Mesenchymal stem cell (in vitro differentiated cells and primary cell): ENCODE measurements around the gene RPL6.

Source experiments
- DNase-seq: peaks from one replicate; pipeline ENCODE4 v3.0.0-alpha.2; 2013
- H2AFZ ChIP-seq: one replicate; pipeline ENCODE4 v1.6.1; 2013; ENCODE audit warnings: low read depth, mild to moderate bottlenecking, control low read depth, inconsistent platforms, low read length, moderate library complexity
- H2AK5ac ChIP-seq: 2 replicates; pipeline ENCODE4 v1.6.1; 2013; ENCODE audit warnings: low read length, moderate library complexity, mild to moderate bottlenecking, inconsistent platforms; ENCODE audit not compliant: severe bottlenecking
- H2BK120ac ChIP-seq: one replicate; pipeline ENCODE4 v1.6.1; 2013; ENCODE audit warnings: low read depth, mild to moderate bottlenecking, inconsistent platforms, low read length, moderate library complexity
- H2BK12ac ChIP-seq, 2 experiments: one replicate each; pipeline ENCODE4 v1.6.1; 2013; ENCODE audit warnings: inconsistent platforms in 2 of 2, low read length in 2 of 2, mild to moderate bottlenecking in 2 of 2, moderate library complexity in 2 of 2, control low read depth in 1 of 2
- H2BK15ac ChIP-seq: one replicate; pipeline ENCODE4 v1.6.1; 2013; ENCODE audit warnings: mild to moderate bottlenecking, low read depth, inconsistent platforms; ENCODE audit not compliant: poor library complexity, severe bottlenecking
- H2BK5ac ChIP-seq: 2 replicates; pipeline ENCODE4 v1.6.1; 2013; ENCODE audit warnings: low read depth, mild to moderate bottlenecking, low read length, control low read depth, inconsistent platforms; ENCODE audit not compliant: poor library complexity, severe bottlenecking
- H3K14ac ChIP-seq, 2 experiments: one replicate each; pipeline ENCODE4 v1.6.1; 2013; ENCODE audit warnings: inconsistent platforms in 2 of 2, low read length in 2 of 2, control low read depth in 1 of 2, mild to moderate bottlenecking in 1 of 2, moderate library complexity in 1 of 2
- H3K18ac ChIP-seq, 2 experiments: one replicate each; pipeline ENCODE4 v1.6.1; 2013; ENCODE audit warnings: inconsistent platforms in 2 of 2, low read length in 2 of 2, control low read depth in 1 of 2, low read depth in 1 of 2, mild to moderate bottlenecking in 1 of 2
- H3K23ac ChIP-seq, 2 experiments: one replicate each; pipeline ENCODE4 v1.6.1; 2013; ENCODE audit warnings: inconsistent platforms in 2 of 2, low read length in 2 of 2, mild to moderate bottlenecking in 2 of 2, moderate library complexity in 2 of 2, control low read depth in 1 of 2
- H3K27ac ChIP-seq: 2 replicates; pipeline ENCODE4 v1.5.1; 2013; ENCODE audit warnings: mild to moderate bottlenecking, moderate library complexity, low read length, control low read depth, inconsistent platforms; ENCODE audit not compliant: poor library complexity, severe bottlenecking
- H3K27me3 ChIP-seq, 2 experiments: 2 replicates each; pipeline versions ENCODE4 v1.6.1 to v1.7.0; 2013; ENCODE audit warnings: low read length in 2 of 2, mild to moderate bottlenecking in 2 of 2, moderate library complexity in 2 of 2, control low read depth in 1 of 2, inconsistent platforms in 1 of 2; ENCODE audit not compliant: control insufficient read depth in 1 of 2, insufficient read depth in 1 of 2
- H3K36me3 ChIP-seq, 2 experiments: 2 replicates each; pipeline versions ENCODE4 v1.6.1 to v1.7.0; 2013; ENCODE audit warnings: low read length in 2 of 2, control low read depth in 1 of 2, inconsistent platforms in 1 of 2, low read depth in 1 of 2, mild to moderate bottlenecking in 1 of 2; ENCODE audit not compliant: insufficient read depth in 2 of 2, control insufficient read depth in 1 of 2
- H3K4ac ChIP-seq, 2 experiments: one replicate each; pipeline ENCODE4 v1.6.1; 2013; ENCODE audit warnings: inconsistent platforms in 2 of 2, low read length in 2 of 2, mild to moderate bottlenecking in 2 of 2, moderate library complexity in 2 of 2, control low read depth in 1 of 2, low read depth in 1 of 2
- H3K4me1 ChIP-seq: 2 replicates; pipeline ENCODE4 v1.6.1; 2013; ENCODE audit warnings: low read depth, low read length, control low read depth; ENCODE audit not compliant: control insufficient read depth, insufficient read depth
- H3K4me2 ChIP-seq: 2 replicates; pipeline ENCODE4 v1.6.1; 2013; ENCODE audit warnings: low read length, mild to moderate bottlenecking, inconsistent platforms; ENCODE audit not compliant: poor library complexity, severe bottlenecking
- H3K4me3 ChIP-seq, 2 experiments: 2 replicates each; pipeline versions ENCODE4 v1.5.1 to v1.7.0; 2013; ENCODE audit warnings: low read length in 2 of 2, mild to moderate bottlenecking in 2 of 2, control low read depth in 1 of 2, low read depth in 1 of 2; ENCODE audit not compliant: insufficient read depth in 1 of 2
- H3K79me1 ChIP-seq: replicated peaks from 2 replicates; pipeline ENCODE4 v1.6.1; 2013; ENCODE audit warnings: mild to moderate bottlenecking, control low read depth, low read length, inconsistent platforms; ENCODE audit not compliant: poor library complexity, severe bottlenecking
- H3K9ac ChIP-seq: 2 replicates; pipeline ENCODE4 v1.7.0; 2013; ENCODE audit warnings: mild to moderate bottlenecking, low read length, moderate library complexity
- H3K9me3 ChIP-seq: 2 replicates; pipeline ENCODE4 v1.7.0; 2013; ENCODE audit warnings: mild to moderate bottlenecking, low read length; ENCODE audit not compliant: control insufficient read depth
- H4K8ac ChIP-seq: one replicate; pipeline ENCODE4 v1.6.1; 2013; ENCODE audit warnings: inconsistent platforms, mild to moderate bottlenecking, low read length, moderate library complexity
- H4K91ac ChIP-seq: one replicate; pipeline ENCODE4 v1.6.1; 2013; ENCODE audit warnings: mild to moderate bottlenecking, low read length, inconsistent platforms
- WGBS: methylation state at CpG from one replicate; pipeline ENCODE4 v1.1.7; 2013; ENCODE audit warnings: mixed read lengths; 5-methylcytosine and 5-hydroxymethylcytosine counted together

Gene RPL6

DNA sequence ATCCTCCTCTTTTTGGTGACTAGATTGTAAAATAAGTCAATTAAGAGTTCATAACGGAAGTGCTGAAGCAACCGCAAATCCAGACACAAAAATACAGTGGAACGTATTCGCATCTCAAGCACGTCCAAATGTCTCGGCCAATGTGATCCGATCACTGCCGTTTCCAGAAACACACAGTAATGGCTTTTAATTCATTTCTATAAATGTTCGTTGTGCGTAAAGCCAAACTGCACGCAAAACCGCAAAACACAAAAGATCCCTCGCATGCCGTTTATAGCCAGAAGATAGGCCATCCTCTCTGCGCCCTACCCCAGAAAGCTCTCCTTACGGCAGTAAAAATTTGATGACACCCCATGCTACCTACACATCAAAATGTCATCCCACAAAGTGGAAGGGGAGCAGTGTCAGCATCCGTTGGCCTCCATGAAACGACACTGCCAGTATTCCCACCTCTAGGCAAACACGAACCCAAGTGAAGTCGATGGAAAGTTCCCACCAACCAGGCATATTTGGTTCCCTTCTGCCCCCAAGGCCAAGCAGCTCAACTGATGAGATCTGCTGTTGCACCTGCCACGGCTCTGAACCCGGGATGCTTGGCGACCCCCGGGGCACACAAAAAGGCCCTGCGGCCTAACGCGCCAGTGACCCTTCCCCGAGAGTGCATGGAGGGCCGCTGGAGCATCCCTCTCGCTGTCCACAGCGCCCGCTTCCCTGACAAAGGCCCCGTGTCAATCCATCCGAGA lies 28.6 kb downstream of the RPL6 start:
- Histone ChIP-seq H3K14ac (no peak overlapping the region), H3K9ac (peak overlapping the region; percentile 84), H3K27ac (no peak overlapping the region), H3K4me3 (peak overlapping the region; percentile 83 to 86), H2BK120ac (no peak overlapping the region), H2AK5ac (no peak overlapping the region), H3K4ac (peak overlapping the region in 1 of 2 experiments; percentile 66), H3K79me1 (peaks cover 2% of the 10 kb centered on the region), H4K8ac (no peak overlapping the region), H3K4me1 (peaks cover 12% of the 10 kb centered on the region), H3K27me3 (no peaks in the 10 kb centered on the region), H2AFZ (no peak overlapping the region), H4K91ac (no peak overlapping the region), H3K4me2 (peak overlapping the region; percentile 64), H2BK15ac (no peak overlapping the region), H3K9me3 (no peaks in the 10 kb centered on the region), H3K23ac (no peak overlapping the region), H2BK5ac (no peak overlapping the region), H2BK12ac (no peak overlapping the region), H3K18ac (peak overlapping the region in 1 of 2 experiments; percentile 54), H3K36me3 (no peaks in the 10 kb centered on the region)
- peak; percentile 28 for DNase-seq
- WGBS: 61% methylated on average over 30 of the region's 34 CpGs

DNA sequence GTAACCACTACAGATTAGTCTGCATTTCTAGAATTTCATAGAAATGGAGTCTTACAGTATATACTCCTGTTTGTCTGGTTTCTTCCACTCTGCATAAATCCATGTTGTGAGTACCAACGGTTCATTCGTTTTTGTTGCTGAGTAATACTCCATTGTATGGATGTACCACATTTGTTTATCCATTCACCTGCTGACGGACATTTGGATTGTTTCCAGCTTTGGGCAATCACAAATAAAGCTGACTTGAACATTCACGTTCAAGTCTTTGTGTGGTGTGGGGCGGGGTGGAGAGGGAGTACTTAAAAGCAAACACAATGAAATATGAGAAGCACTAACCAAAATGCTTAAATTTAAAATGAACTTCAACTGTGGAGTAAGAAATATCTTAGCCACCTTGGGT lies 34.3 kb downstream of the RPL6 start:
- no peak overlapping the region for H3K23ac ChIP-seq
- peaks cover 3% of the 10 kb centered on the region for H3K4me1 ChIP-seq
- H3K27ac ChIP-seq: no peak overlapping the region
- 96% methylated on average over 2 of the region's 5 CpGs for WGBS
- H2AK5ac ChIP-seq: no peak overlapping the region
- no peak overlapping the region for H4K91ac ChIP-seq
- no peak overlapping the region for H3K9ac ChIP-seq
- no peak overlapping the region for H2AFZ ChIP-seq
- H2BK5ac ChIP-seq: no peak overlapping the region
- no peaks in the 10 kb centered on the region for H3K27me3 ChIP-seq
- H3K14ac ChIP-seq: no peak overlapping the region
- peaks cover 11% of the 10 kb centered on the region for H3K79me1 ChIP-seq
- no peaks in the 10 kb centered on the region for H3K9me3 ChIP-seq
- H3K36me3 ChIP-seq: no peaks in the 10 kb centered on the region
- H2BK12ac ChIP-seq: no peak overlapping the region
- no peak overlapping the region for H3K18ac ChIP-seq
- DNase-seq: no peak
- no peak overlapping the region for H3K4me3 ChIP-seq
- no peak overlapping the region for H2BK15ac ChIP-seq
- no peak overlapping the region for H3K4me2 ChIP-seq
- H2BK120ac ChIP-seq: no peak overlapping the region
- H4K8ac ChIP-seq: no peak overlapping the region
- no peak overlapping the region for H3K4ac ChIP-seq

DNA sequence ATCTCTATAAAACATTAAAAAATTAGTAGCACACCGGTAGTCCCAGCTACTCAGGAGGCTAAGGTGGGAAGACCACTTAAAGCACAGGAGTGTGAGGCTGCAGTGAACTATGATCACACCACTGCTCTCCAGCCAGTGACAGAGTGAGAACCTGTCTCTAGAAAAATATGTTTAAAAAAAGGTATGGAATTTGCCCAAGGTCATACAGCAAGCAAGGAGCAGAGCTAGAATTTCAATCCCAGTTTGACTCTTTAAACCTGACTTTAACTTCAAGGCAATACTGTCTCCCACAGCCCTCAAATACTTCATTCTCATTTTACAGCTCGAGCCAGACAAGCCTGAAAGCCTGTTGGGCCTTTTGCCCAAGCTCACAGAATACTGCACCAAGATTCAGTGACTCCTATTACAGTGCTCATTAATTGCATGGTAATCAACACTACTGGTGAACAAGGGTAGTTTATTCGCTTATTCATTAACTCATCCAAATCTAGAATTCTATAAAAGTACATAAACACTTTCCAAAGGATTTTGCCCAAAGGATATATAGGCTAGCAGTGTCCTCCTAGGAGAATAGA lies 35.2 kb downstream of the RPL6 start:
- Histone ChIP-seq H4K8ac (no peak overlapping the region), H2BK5ac (no peak overlapping the region), H3K4me2 (no peak overlapping the region), H3K4ac (no peak overlapping the region), H3K79me1 (peaks cover 13% of the 10 kb centered on the region), H2AFZ (no peak overlapping the region), H3K4me3 (no peak overlapping the region), H2BK120ac (no peak overlapping the region), H3K9me3 (no peaks in the 10 kb centered on the region), H2BK15ac (no peak overlapping the region), H3K27me3 (no peaks in the 10 kb centered on the region), H3K9ac (no peak overlapping the region), H3K4me1 (peaks cover 3% of the 10 kb centered on the region), H3K14ac (no peak overlapping the region), H2AK5ac (no peak overlapping the region), H3K18ac (no peak overlapping the region), H3K27ac (no peak overlapping the region), H4K91ac (no peak overlapping the region), H3K36me3 (no peaks in the 10 kb centered on the region), H3K23ac (no peak overlapping the region), H2BK12ac (no peak overlapping the region)
- WGBS: 97% methylated on average over 2 of the region's 3 CpGs
- DNase-seq: no peak

DNA sequence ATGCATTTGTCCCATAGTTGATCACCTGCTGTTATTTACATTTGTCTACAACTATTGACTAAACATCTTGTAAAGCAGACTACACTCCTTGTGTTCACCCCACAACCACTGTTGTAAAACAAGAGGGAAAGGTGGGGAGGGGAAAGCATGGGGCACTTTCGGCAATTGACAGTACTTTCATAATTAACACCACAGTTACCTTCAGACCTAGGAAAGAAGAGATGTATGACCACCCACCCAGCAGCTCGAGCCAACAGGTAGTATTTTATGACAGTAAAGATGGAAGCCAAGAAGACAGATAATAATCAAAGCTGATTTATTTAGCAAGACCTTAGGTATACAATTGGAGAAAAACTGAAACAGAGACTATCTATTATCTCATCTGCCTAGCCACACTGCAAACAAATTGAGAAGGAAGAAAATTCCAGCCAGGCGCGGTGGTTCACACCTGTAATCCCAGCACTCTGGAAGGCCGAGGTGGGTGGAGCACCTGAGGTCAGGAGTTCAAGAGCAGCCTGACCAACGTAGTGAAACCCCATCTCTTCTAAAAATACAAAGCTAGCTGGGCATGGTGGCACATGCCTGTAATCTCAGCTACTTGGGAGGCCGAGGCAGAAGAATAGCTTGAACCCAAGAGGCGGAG lies 38.4 kb downstream of the RPL6 start:
- 96% methylated on average over 6 of the region's 8 CpGs for WGBS
- no peak overlapping the region for H3K27ac ChIP-seq

More for the DNA sequence above, 38.4 kb downstream of the RPL6 start:
- Histone ChIP-seq H3K4me1 (no peaks in the 10 kb centered on the region), H3K36me3 (no peaks in the 10 kb centered on the region), H2AK5ac (no peak overlapping the region), H2BK120ac (no peak overlapping the region), H3K27me3 (no peaks in the 10 kb centered on the region), H3K14ac (no peak overlapping the region), H2BK15ac (no peak overlapping the region), H3K4me3 (no peak overlapping the region), H3K23ac (no peak overlapping the region), H2AFZ (no peak overlapping the region), H3K79me1 (peaks cover 14% of the 10 kb centered on the region), H2BK5ac (no peak overlapping the region), H2BK12ac (no peak overlapping the region), H3K4ac (no peak overlapping the region), H4K8ac (no peak overlapping the region), H3K18ac (no peak overlapping the region), H3K9me3 (no peaks in the 10 kb centered on the region), H3K9ac (no peak overlapping the region), H3K4me2 (no peak overlapping the region), H4K91ac (no peak overlapping the region)
- no peak for DNase-seq
